Urothelium cell line (cell line): ENCODE data around the gene CCDC51.
"Not testable (repeated sequence)": the region's sequence is repeated elsewhere in the genome, so short reads cannot be mapped to it uniquely, and the experiment has no call there.

Experiments used
- DNase-seq: peaks from one replicate; pipeline ENCODE4 v3.0.0; 2011; ENCODE audit warnings: low spot score, mixed read lengths
- FAIRE-seq: peaks from 2 replicates; lab custom pipeline; 2011; peaks lifted over from hg19 to GRCh38; lab: Jason Lieb, UNC

The CCDC51 gene

GRCh38 chr3:48439820-48440589 is at the start of gene CCDC51, which contains the start of gene TMA7:
CCDC51 (minus strand) TSS chr3:48440119; CDS start chr3:48435128, 4,991 bp downstream.
TMA7 (plus strand) TSS chr3:48440257; CDS start chr3:48440297, 40 bp downstream.
- DNase-seq = peak; percentile 99
- FAIRE-seq = peak; percentile 98

- DNase-seq (no peak), FAIRE-seq (no peak)
Observed at GRCh38 chr3:48486952-48487351, 47.0 kb upstream of the CCDC51 start.

GRCh38 chr3:48482822-48483221 is 42.9 kb upstream of the CCDC51 start:
- not testable (repeated sequence) for DNase-seq, FAIRE-seq

- DNase-seq, FAIRE-seq: not testable (repeated sequence)
Observed at GRCh38 chr3:48480891-48481290, 41.0 kb upstream of the CCDC51 start.

GRCh38 chr3:48478626-48479555 is 39.0 kb upstream of the CCDC51 start:
- FAIRE-seq (no peak), DNase-seq (no peak)

GRCh38 chr3:48477959-48478520 is 38.1 kb upstream of the CCDC51 start:
- FAIRE-seq (no peak), DNase-seq (no peak)

- no peak for DNase-seq
- no peak for FAIRE-seq
Observed at GRCh38 chr3:48476426-48477053, 36.6 kb upstream of the CCDC51 start.

- FAIRE-seq (no peak), DNase-seq (no peak)
Observed at GRCh38 chr3:48475188-48475587, 35.3 kb upstream of the CCDC51 start.

- DNase-seq (no peak), FAIRE-seq (no peak)
Observed at GRCh38 chr3:48474619-48475018, 34.7 kb upstream of the CCDC51 start.

GRCh38 chr3:48474031-48474430 is 34.1 kb upstream of the CCDC51 start:
- not testable (repeated sequence) for DNase-seq, FAIRE-seq

- DNase-seq (no peak), FAIRE-seq (no peak)
Observed at GRCh38 chr3:48473617-48473952, 33.7 kb upstream of the CCDC51 start.

- peak; percentile 70 for FAIRE-seq
- peak; percentile 95 for DNase-seq
Observed at GRCh38 chr3:48472923-48473616, 33.2 kb upstream of the CCDC51 start.

- DNase-seq = peak; percentile 55
- no peak for FAIRE-seq
Observed at GRCh38 chr3:48472673-48472922, 32.7 kb upstream of the CCDC51 start.

- FAIRE-seq = no peak
Observed at GRCh38 chr3:48470286-48470685, 30.4 kb upstream of the CCDC51 start.

GRCh38 chr3:48469046-48469915 is 29.4 kb upstream of the CCDC51 start:
- DNase-seq = no peak
- no peak for FAIRE-seq

More at GRCh38 chr3:48470286-48470685, 30.4 kb upstream of the CCDC51 start:
- no peak for DNase-seq

GRCh38 chr3:48468329-48468731 is 28.4 kb upstream of the CCDC51 start:
- DNase-seq = no peak
- no peak for FAIRE-seq

GRCh38 chr3:48467473-48468267 is 27.8 kb upstream of the CCDC51 start:
- FAIRE-seq = no peak
- no peak for DNase-seq

- DNase-seq = no peak
- FAIRE-seq = no peak
Observed at GRCh38 chr3:48467110-48467454, 27.2 kb upstream of the CCDC51 start.
